Measurements from ENCODE around the gene ADSS1.

Gene ADSS1

GRCh38 chr14:104687601-104688504 is 36.2 kb upstream of the ADSS1 start:
- DNase-seq, result peak; percentile 51

DNA sequence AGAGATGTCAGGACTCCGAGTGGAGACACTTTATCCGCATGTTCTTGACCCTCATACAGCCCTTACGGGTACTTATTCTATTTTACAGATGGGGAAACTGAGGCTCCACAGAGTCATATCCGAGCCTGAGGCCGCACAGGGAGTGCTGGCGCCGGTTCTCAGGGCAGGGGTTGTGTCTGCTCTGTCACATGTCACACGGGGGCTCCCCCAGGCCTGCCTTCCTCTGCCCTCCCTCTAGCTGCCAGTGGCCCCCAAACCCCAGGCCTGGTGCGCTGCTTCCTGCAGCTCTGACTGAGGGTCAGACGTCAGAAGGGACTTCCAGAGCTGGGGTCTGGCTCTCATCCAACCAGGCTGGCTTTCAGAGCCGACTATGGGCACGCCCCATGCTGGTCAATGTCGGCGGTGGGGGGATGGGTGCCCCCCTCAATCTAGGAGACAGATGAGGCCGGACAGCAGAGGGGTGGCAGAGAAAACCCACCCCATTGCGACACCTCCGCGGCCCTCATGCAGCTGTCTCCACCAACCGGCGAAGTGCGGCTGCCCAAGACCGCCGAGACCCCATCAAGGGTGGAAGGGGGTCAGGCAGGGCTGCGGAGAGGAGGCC is 35.4 kb upstream of the ADSS1 start:
- DNase-seq, result no peak

DNA sequence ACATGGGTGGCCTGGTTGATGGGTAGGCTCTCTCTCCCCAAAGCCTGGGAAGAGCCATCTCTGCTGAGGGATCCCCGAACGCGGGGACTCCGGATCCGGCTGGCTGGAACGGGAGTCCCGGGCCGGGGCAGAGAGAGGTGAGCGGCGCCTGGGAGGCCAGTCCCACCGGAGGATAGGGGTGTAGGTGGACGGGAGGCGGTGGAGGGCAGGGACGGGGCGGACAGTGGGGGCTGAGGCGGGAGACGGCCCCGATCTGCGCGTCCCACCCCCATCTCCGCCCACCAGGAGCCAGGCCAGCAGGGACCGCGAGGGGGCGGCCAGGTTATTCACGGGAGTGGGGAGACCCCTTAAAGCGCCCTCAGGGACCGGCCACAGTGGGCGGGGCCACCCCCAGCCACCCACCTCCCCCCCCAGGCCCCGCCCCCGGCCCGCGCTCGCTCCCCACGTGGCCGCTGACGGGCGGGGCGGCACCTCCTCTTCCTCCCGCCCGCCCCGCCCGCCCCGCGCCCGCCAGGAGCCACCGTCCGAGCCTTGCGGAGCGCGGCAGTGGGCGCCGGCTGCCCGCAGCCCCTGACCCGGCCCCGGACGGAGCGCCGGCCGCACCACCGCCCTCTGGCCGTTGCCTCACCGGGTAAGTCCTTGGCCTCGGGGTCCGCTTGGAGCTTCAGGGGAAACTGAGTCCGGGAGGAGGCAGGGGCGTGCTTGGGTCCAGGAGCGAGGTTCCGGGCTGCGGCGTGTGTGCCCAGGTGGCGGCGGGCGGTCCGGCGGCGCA is 34.7 kb upstream of the ADSS1 start, which contains the start of gene INF2:
INF2 (plus strand) TSS at position 510 of the 772 bp plus-strand sequence. CDS start 11,748 bp downstream, outside the sequence.
- no peak for DNase-seq

- DNase-seq, result no peak
These were observed 33.9 kb upstream of the ADSS1 start for GRCh38 chr14:104689881-104690711.

DNA sequence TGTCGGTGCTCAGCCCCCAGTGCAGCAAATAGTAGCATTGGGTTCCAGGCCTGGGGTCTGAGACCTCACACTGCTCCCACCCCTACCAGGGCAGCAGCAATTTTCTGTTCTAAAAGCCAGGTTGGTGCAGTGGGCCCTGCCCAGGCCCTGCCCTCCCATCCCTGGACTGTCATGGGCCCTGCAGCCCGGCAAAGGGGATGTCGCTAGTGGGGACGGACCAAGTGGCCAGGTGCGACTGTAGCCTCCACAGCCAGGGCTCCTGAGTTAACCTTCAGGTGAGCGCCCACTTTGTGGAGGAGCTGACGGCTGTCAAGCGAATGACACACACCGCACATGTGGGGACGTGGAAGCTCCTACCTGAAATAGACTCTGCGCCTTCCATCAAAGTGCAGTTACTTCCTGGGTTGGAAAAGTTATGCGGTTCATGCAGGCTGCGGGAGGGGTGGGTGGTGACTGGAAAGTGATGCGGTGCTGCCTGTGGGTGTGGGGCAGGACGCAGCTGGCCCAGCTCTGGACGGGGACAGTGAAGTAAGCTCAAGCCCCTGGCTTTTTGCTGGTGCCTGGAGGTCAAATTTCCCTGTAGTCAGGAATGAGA is 33.1 kb upstream of the ADSS1 start:
- DNase-seq, result no peak

DNA sequence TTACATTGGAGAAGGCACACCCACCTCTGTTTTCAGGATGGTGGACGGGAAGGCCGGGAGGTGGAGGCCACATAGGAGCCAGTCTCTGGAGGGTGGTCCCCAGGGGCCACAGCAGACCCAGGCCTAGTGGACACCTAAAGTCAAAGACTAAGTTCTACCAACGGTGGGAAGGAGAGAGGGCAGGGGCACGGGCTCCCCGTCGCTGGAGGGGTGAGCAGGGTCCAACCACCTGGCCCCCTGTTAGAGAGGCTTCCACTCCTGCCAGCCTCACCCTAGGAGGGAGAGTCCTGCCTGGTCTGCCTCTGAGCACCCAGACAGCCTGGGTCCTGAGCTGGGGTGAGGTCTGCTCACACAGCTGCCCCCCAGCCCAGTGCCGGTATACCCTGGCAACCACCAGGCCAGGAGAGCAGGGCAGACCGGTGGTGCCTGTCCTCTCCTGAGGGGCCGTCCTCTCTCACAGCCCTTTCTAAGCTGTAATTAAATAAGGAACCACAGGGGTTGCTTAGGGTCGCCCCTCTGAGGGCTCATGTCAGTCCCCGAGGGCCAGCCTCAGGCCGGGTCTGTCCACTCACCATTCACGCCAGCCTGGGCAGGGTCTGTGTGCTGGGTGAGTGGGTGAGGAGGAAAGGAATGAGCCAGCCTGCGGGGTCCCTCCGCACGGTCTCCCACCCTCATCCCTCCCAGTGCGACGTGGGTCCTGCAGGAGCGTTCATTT is 32.3 kb upstream of the ADSS1 start:
- DNase-seq, result no peak

DNA sequence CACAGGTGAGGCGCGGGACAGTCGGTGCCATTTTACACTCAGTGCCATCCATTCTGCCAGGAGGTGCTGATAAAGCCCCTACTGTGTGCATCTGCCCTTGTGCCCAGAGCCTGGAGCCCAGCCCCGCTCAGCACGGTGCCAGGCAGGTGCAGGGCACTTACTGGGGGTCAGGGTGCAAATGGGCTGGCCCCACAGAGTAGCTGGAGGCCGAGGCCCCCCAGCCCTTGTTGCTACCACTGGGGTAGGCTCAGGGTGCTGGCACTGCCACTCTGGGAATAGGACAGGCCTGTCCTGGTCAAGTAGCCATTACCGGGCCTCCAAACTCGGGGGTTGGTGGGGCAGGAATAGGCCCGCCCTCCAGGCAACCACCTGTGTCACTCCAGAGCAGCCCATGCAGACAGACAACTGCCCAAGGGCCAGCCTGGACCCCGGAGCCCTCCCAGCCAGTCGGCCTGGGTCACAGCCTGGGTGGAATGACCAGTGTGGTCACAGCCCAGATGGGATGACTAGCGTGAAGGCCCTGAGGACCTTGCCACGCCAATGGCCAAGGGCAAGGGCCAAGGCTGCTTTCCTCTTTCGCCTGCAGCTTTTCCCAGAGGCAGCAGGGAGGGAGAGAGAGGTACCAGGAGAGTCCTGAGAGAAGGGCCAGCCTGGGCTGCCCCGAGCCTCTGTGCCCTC is 31.6 kb upstream of the ADSS1 start:
- no peak for DNase-seq

GRCh38 chr14:104692939-104693315 is 31.1 kb upstream of the ADSS1 start:
- no peak for DNase-seq

DNA sequence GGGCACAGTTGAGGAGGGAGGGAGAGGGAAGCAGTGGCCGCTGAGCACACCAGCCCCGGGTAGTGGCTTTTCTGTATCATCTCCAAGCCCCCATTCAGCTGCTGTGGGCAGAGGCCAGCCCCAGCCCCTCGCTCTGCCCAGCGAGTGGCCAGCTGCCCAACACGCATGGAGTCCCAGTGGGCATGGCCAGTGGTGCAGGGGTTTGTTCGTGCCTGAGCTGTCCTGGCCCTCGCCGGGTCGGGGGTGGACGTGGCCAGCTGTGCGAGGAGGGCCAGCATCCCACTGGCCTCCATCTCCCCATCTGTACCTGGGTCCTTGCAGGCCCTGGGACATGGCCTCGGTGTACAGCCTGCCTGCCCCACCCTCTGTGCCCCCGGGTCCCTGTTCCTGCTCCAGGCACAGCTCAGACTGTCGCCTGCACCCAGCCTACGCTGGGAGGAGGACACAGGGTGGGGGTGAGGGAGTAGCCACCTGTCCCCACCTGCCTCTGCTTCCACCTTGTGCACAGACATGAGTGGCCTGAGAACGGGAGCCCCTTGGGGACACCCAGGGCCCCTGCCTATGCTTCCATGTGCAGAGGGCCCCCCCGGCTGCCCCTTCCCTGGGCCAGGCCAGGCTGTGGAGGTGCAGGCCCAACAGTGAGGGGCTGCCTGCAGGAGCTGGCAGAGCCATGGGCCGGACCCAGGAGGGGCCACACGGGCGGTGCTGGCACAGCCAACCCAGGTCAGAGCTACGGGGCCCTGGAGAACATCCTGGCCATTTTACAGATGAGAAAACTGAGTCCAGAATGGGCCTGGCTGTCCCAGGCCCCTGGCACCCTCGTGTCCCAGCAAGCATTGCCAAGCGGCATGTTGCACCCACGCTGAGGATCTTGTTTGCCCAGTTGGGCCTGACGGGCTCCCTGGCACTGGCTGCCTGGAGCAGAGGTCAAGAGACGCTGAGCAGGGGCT is 30.3 kb upstream of the ADSS1 start:
- DNase-seq, result no peak

DNA sequence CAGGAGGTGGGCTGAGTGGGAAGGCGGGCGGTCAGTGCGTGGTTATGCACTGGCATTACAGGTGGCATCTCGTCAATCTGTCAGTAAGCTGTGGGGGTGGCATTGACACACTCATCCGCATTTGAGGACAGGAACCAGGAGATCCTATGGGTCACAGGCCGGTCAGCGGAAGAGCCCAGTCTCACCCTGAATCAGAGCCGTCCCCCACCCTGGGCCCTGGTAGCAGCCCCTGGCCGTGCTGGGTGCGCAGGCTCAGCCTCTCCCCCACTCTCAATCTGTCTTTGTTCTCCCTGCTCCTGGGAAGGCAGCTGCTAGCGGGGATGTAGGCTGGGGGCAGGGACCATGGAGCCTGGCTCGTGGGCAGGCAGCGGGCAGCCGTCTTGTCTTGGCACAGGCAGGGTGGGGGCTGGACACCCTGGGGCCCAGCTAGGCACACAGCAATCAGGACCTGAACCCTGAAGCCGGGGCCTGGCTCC is 29.5 kb upstream of the ADSS1 start:
- no peak for DNase-seq

DNA sequence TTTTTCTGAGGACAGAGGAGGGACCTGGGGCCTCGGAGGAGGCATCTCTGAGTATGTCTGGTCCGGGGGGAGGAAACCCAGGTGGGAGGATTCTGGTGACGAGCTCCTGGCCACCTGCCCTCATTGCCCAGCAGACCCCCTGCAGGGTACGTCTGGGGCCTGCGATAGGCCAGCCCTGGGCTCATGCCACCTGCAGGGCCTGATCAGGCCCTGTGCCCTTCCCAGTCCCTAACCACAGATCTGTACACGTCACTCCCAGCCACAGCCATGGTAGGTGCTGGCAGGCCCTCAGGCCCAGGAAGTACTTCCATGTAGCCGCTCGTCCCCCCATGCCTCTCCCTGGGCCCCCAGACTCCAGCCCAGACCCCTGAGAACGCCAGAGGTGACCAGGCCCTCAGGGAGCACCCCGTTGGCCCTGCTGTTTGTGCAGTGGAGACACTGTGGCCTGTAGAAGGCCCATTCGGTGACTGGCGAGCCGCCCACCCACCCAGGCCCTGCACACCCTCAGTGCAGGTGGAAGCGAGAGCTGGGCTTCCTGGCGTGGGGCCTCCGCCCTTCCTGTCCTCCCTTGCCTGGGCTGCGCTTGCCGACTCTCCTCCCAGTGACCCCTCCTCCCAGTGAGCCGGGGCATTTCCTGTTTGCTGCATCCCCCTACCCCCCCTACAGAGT is 28.9 kb upstream of the ADSS1 start:
- no peak for DNase-seq

GRCh38 chr14:104695660-104696000 is 28.4 kb upstream of the ADSS1 start:
- DNase-seq, result no peak

- no peak for DNase-seq
These were observed 27.2 kb upstream of the ADSS1 start for GRCh38 chr14:104696671-104697316.

DNA sequence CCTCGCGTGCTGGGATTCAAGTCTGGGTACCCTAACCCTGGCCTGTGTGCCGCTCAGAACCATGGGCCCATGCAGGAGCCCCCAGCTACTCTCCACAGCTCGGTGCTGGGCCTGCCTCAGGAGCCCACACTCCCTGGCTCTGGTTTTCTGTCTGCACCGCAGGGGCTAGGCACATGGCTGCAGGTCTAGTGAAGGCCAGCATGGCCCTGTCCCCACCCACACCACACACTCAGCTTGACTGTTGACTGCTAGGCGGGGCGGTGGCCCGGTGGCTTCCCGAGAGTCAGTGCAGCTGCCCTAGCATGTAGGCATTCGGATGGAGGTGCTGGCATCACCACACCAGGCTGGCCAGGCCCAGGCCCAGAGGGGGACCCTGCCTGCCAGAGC is 26.7 kb upstream of the ADSS1 start:
- DNase-seq, result no peak

- no peak for DNase-seq
These were observed 26.0 kb upstream of the ADSS1 start for GRCh38 chr14:104697892-104698583.

DNA sequence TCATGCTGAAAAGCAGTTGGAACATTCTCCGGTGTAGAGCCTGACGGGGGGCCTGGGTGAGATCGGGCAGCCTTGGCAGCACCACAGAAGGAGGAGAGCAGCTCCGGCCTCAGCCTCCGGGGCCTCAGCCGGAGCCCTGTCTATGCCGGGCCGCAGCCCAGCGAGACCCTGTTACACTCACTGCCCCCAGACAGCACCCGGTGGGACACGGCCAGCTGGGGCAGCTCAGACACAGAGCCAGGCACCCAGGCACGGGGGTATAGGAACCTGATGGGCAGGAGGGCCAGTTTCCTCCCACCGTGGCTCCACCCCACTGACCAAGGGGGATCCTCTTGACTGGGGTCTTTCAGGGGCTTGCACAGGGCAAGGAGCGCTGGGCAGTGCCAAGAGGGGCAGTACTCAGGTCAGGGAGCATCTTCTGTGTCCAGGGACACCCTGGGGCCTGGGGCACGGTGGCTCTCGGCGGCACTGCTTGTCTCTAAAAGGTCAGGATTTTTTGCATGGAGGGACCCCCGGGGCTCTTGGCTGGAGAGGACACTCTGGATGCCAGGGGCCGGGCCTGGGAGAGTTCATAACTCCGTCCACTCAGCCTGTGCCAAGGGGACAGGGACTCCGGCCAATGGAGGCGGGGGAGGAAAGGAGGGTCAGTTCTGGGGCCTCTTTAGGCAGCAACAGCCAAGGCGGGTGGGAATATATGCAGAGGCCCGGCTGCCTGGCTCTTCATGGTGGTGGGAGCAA is 25.2 kb upstream of the ADSS1 start:
- no peak for DNase-seq

GRCh38 chr14:104699426-104699748 is 24.6 kb upstream of the ADSS1 start:
- no peak for DNase-seq
